ENCODE measurements around the gene EPC2.

DNA sequence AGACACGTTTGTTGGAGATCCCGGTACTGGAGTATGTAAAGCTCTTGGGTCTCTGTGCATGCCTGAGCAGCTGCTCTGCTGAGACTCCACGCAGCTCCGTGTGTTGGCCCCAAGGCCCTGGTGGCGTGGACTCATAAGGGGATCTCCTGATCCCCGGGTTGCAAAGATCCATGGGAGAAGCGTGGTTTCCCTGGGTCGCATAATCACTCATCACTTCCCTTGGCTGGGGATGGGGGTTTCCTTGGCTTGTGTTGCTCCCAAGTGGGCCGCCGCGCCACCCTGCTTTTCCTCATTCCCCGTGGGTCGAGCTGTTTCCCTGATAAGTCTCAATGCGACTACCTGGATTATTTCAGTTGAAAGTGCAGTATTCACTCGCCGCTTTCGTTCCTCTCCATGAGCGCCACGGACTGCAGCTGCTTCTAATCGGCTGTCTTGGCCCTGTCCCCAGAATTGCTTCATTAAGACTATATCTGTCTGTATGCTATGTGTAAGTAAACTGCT, 76.0 kb downstream of the EPC2 start:
- TF ChIP-seq, protein P1, sequence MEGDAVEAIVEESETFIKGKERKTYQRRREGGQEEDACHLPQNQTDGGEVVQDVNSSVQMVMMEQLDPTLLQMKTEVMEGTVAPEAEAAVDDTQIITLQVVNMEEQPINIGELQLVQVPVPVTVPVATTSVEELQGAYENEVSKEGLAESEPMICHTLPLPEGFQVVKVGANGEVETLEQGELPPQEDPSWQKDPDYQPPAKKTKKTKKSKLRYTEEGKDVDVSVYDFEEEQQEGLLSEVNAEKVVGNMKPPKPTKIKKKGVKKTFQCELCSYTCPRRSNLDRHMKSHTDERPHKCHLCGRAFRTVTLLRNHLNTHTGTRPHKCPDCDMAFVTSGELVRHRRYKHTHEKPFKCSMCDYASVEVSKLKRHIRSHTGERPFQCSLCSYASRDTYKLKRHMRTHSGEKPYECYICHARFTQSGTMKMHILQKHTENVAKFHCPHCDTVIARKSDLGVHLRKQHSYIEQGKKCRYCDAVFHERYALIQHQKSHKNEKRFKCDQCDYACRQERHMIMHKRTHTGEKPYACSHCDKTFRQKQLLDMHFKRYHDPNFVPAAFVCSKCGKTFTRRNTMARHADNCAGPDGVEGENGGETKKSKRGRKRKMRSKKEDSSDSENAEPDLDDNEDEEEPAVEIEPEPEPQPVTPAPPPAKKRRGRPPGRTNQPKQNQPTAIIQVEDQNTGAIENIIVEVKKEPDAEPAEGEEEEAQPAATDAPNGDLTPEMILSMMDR (conservative IDR thresholded peaks at IDR 0.05; ENCODE audit: low read depth in 2 of 2) = no peak
- no peak for TF ChIP-seq EZH2phosphoT487 (IDR thresholded peaks at IDR 0.05; ENCODE audit: unreplicated experiment)

All from GM23338 (cell line).